ENCODE measurements around the gene SCARB1.

The SCARB1 gene

DNA sequence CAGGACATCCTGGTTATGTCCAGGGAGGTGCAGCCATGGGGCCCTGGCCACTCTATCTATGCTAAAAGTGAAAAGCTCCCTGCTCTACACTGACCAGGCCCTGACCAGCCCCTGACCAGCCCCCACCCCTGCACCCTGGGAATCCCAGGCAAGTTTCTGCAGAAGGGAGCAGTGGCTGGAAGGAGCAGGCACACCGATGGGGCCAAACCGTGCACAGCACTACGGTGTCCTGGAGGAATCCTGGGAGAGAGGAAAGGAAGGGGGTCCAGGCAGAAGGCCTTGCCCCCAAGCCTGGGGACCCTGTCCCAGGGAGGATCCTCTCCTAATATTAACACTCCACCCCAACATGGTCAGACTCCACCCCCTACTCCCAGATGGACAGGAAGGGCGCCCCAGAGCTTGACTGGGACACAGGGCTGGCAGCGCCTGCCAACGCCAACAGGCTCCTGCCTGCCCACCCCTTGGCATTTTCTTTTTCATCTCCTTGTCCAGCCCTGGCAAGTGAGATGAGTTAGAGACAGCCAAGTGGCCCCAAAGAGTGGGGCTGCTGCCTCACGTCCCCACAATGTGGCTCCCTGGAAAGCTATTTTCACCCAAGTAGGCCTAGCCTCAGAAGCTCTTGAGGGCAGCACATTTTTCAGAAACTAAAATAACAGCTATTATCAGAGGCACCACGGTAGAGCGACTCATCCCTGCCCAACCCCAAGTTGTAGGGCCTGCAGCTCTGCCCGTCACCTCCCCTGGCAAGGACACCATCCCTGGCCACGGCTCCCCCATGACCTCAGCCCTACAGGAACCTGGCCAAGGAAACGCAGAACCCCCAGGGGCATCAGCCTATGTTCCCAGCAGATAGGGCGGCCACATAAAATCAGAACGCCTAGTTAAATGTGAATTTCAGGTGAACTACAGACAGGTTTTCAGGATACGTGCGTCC is 82.6 kb downstream of the SCARB1 start:
- intact Hi-C loops (cut with DNase I), result no loop called here
- peak in 1 of 10 donors; percentile 60 for DNase-seq

DNA sequence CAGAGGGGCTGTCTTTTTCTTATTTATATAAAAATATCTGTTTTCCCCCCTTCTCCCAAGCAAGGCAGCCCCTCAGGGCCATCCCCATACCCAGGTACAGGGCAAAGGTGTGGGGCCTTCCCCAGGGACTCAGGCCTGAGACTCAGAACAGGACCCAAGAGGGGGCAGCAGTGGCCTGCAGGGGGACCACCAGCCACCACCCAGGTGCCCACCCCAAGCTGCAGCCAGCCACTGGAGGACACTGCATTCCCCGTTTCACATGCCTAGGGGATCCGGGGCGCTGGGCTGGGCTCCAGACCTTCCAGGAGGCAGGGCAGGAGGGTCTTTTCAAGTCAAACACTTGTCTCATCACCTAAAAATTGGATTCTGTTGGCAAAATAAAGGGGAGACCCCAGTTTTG is 83.3 kb downstream of the SCARB1 start:
- DNase-seq, result peak in 1 of 10 donors; percentile 59
- intact Hi-C loops (cut with DNase I), result no loop called here

DNA sequence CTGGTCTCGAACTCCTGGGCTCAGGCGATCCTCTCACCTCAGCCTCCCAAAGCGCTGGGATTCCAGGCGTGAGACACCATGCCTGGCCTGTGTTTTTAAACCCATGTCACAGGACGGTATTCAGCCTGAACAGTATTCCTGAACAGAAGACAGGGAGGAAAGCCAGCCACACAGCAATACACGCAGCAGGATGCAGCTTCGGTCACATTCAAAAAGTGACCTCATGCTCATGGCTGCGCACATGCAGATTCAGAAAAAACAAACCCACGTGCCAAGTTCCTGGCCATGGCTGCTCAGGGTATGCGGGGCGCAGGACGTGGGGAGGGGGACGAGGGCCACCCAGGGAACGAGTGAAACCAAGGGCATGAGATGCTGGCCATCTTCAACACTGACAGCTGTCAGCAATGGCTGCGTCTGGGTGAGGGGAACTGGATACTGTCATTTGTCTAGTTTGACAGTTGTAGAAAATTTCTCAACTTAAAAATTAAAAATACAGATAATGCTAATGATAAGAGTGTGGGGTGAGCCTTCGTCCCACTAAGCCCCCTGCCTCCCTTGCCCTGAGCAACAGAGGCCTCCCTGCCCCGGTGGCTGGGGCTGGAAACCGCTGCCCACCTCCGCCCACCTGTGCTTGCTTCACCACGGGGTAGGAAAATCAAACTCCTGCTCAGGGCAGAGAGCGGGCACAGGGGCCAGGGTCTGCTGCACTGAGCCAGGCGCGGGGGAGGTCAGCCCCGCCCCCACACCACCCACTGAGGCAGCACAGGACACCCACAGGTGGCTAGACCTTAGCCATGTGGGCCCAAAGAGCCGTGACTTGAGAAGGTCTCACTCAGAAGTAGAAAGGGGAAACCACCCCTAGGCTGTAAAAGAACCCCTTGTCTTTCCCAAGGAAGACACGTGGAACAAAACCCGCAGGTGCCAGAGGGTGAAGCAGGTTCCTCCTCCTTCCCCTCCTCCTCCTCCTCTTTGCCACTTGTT is 84.2 kb downstream of the SCARB1 start:
- DNase-seq, result peak in 2 of 10 donors; percentile 56 to 60
- intact Hi-C loops (cut with DNase I), result loop anchor here (10.0 kb wide), 1 partner anchor 125 kb away; no protein-coding TSS in a partner anchor

DNA sequence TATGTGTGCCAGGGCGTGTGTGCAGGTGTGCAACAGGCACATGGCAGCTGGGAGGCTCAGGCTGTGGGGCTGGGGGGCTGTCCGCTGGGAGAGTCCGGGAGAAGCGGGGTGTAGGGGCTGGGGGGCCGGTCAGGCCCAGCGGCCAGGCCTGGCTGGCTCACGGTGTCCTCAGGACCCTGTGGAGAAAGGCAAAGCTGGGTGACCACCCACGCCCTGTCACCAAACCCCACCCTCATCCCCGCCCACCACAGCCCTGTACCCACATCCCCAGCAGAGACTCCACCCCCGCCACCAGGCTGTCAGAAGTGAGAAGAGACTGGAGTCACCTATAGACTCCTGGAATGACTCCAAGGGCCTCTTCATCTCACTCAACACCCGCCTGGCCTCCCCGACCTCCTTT is 85.3 kb downstream of the SCARB1 start:
- DNase-seq, result peak in 1 of 10 donors; percentile 44
- intact Hi-C loops (cut with DNase I), result loop anchor here (10.0 kb wide), 1 partner anchor 126 kb away; no protein-coding TSS in a partner anchor

DNA sequence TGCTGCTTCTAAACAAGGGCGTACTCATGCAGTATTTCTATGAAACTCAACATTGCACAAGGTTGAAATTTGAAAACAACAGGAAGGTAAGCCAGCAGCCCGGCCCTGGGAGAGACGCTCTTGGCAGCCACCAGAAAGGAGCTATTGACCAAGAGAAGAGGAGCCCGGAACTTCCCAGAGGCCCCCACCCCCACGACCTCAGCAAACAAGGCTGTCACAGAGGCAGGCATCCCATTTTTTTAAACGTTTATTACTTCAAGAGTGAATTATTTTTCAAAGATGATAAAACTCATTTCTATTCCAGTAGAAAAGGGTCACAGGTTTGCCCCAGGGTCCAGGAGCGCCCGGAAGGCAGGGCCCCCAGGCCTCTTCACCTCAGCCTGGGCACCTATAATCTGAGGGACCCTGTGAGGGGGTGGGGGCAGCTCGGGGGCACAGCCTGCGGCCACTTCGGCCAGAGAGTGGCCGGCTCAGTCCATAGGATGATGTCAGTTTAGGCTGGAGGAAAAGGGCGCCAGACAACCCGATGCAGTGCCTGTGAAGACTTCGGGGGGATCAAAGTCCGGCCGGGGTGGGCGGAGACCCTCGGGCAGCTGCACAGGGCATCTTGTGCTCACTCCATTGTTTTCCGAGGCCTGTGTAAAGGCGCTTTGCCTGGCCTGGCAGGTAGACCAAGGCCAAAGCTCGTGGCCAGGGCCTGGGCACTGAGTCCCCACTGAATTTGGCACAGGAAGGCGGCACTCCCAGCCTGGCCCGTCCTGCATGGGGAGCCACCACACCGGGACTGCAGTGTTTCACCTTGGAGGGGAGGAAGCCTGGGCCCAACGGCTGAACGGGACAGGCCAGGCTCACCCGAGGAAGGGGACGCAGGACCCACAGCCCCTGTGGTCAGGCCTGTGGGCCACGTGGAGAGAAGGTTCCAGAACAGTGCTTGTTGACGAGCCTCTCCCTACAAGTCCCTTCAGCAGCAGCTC is 86.0 kb downstream of the SCARB1 start:
- intact Hi-C loops (cut with DNase I), result loop anchor here (10.0 kb wide), 1 partner anchor 127 kb away; no protein-coding TSS in a partner anchor
- DNase-seq, result peak in 1 of 10 donors; percentile 72

DNA sequence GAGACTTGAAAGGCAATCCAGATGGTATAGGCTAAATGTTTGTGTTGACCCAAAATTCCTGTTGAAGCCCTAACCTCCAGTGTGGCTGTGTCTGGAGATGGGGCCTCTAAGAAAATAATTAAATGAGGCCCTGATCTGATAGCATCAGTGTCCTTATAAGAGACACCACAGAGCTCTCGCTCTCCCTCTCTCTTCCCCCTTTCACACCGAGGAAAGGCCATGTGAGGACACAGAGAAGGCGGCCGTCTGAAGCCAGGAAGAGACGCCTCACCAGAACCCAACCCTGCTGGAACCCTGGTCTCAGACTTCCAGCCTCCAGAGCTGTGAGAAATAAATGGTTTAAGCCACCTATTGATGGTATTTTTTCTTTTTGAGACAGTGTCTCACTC is 87.5 kb downstream of the SCARB1 start:
- DNase-seq, result no peak
- intact Hi-C loops (cut with DNase I), result loop anchor here (10.0 kb wide), 1 partner anchor 129 kb away; no protein-coding TSS in a partner anchor

DNA sequence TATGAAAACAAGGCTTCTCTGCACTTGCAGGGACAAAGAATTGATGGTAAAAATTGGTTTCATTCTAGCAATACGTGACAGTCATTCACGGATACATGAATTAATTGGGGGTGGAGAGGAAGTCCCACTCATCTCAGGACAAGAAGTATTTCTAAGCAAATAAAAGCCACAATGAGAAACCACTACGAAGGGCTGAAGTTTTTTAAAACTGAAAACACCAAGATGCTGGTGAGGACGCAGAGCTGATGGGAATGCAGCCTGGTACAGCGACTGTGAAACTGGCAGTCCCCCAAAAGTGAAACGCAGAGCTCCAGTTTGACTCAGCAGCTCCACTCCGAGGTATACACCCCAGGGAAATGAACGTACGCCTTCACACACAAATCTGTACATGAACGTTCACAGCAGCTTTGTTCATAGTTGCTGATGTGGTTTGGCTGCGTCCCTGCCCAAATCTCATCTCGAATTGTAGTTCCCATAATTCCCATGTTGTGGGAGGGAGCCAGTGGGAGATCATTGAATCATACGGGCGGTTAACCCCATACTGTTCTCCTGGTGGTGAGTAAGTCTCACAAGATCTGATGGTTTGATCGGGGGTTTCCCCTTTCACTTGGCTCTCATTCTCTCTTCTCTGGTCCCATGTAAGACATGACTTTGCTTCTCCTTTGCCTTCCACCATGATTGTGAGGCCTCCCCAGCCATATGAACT is 89.0 kb downstream of the SCARB1 start:
- intact Hi-C loops (cut with DNase I), result loop anchor here (5.0 to 10.0 kb wide), 3 partner anchors 130 to 737 kb away; no protein-coding TSS in a partner anchor
- peak; percentile 52 to 94 (median 68) for DNase-seq

DNA sequence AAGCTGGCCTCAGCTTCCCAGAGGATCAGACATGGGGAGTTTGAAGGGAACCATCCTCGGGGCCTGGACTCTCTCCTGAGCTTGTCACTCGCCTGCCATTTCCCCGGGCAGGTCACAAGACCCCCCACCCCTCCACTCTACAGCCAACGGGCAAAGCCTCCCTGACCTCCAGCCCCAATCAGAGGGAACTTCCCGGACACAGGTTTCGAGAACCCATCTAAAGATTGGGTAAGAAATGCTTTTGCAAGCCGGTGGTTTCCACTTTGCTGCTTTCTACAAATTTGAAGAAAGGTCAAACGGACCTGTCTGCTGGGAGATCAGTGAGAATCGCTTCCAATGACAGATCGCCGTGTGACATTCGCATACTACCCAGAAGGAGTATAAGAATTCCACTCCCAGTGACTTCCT is 89.6 kb downstream of the SCARB1 start:
- DNase-seq, result peak in 1 of 10 donors; percentile 62
- intact Hi-C loops (cut with DNase I), result loop anchor here (5.0 to 10.0 kb wide), 3 partner anchors 131 to 737 kb away; no protein-coding TSS in a partner anchor

DNA sequence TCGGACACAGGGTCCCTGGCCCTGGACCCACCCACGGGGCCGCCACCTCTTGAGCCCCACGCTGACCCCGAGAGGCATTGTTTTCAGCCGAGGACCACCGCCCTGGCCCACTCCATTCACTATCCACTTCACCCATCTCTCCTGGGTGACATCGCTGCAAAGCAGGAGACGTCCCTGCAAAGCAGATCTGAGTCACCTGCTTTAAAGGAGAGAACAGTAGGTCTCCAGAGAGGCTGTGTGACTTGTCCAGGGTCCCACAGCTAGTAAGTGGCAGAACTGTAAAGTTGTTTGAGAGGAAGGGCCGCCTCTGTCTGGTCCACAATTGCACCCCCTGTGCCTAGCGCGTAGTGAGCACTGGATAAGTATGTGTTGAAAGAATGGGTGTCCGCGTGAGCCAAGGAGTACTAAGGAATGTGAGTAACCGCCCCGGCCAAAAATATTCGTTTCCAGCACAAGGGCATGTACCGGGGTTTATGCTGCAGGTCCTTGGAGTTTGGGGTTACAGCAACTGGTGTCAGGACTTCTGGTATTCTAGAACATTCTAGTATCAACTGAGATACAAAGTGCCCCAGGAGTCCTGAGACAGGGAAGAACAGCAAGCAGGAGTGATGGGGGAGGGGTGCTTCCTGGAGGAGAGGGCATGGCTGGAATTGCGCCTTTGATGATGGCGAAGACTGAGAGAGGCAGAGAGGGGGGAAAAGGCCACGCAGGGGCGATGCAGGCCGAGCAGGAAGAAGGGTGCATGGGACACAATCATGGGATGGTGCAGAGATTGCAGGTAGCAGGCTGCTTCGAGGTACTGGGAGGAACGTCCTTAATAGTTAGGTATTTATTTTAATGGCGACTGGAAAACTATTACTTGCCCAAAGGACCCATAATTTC is 91.1 kb downstream of the SCARB1 start:
- DNase-seq, result no peak
- intact Hi-C loops (cut with DNase I), result loop anchor here (5.0 to 10.0 kb wide), 3 partner anchors 132 to 735 kb away; no protein-coding TSS in a partner anchor

DNA sequence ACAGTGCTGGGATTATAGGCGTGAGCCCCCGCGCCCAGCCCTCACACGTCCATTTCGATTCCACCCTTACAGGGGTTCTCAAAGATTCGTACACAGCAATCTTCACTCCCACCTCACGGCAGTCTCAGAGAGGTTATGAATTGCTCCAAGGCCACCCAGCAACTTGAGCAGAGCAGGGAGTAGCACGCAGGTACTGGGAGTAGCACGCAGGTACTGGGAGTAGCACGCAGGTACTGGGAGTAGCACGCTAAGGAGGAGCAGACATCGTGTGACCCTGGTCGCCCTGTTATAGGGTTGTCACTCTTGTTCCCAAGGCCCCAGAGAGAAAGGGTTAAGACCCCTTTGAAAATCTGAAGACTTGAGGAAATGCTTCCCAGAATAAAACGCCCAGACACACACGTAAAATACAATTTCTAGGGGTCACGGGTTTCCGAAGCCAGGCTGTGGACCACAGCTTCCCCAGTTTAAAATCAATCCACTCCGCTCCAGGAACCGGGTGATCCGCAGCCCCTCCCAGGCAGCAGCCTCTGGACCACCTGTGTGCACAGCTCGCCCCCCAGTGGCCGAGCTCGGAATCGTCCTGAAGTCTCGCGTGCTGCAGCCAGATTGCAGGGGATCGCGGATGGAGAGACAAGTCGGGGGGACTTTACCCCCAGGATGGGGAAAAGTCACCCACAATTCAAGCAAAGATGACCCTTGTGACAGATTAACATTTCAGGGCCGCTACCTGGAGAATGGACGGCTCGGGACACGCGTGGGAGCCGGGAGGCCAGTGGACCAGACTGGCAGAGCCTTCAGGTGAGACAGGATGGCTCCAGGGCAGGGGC is 92.0 kb downstream of the SCARB1 start:
- intact Hi-C loops (cut with DNase I), result loop anchor here (5.0 to 10.0 kb wide), 3 partner anchors 133 to 734 kb away; no protein-coding TSS in a partner anchor

DNA sequence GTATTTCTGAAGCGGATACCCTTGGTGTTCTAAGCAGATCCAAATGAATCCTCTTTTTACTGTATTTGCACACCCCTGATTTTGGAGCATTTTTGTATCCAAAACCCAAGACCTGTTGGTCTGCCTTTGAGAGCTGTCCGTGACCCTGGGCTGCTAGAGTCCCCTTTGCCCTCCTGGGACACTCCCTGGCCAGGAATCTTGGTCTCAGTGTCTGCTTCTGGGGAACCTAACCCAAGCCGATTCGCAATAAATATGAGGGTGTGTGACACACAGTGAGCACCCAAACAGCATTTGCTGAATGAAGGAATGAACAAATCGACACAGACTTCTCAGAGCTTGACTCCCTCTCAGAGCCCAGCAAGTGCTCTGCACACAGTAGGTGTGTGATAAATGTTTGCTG is 92.9 kb downstream of the SCARB1 start:
- intact Hi-C loops (cut with DNase I), result loop anchor here (5.0 to 10.0 kb wide), 3 partner anchors 134 to 733 kb away; no protein-coding TSS in a partner anchor

More for the DNA sequence above, 92.0 kb downstream of the SCARB1 start:
- peak; percentile 79 to 98 (median 92) for DNase-seq

DNA sequence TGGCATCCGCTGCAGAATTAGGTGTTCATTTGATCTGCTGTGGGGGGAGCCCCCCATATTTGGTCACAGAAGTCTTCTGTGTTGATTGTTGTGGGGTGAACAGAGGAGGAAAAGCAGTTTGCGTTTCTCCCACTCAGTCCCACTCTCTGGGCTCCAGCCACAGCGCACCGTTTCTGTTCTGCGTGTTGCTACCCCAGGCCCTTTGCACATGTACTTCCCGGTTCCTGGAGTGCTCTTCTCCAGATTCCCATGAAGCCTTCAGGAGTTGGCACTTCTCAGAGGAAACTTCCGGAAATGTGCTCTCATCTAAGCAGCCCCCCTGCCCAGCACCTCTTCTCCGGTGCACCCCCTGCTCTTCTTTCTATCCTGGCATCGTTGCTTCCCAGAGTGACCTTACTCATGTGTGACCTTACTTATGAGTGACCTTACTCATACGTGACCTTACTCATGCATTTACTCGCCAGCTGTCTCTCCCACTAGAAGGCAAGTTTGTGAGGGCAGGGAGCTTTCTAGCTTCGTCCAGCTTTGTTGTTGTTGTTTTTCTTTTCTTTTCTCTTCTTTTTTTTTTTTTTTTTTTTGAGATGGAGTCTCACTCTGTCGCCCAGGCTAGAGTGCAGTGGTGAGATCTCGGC is 93.7 kb downstream of the SCARB1 start:
- DNase-seq, result no peak
- intact Hi-C loops (cut with DNase I), result loop anchor here (5.0 to 10.0 kb wide), 5 partner anchors 135 to 733 kb away; no protein-coding TSS in a partner anchor

More for the DNA sequence above, 92.9 kb downstream of the SCARB1 start:
- DNase-seq, result no peak

DNA sequence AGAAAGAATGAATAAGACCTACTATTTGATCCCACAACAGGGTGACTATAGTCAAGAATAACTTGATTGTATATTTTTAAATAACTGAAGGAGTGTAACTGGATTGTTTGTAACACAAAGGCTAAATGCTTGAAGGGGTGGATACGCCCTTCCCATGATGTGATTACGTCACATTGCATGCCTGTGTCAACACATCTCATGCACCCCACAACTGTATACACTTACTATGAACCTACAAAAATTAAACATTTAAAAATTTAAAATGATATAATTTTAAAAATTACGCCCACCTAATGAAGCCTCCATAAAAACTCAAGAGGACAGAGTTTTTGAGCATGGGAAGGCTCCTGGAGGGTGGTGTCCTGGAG is 94.5 kb downstream of the SCARB1 start:
- intact Hi-C loops (cut with DNase I), result loop anchor here (5.0 to 10.0 kb wide), 2 partner anchors 424 to 717 kb away; no protein-coding TSS in a partner anchor
- no peak for DNase-seq

DNA sequence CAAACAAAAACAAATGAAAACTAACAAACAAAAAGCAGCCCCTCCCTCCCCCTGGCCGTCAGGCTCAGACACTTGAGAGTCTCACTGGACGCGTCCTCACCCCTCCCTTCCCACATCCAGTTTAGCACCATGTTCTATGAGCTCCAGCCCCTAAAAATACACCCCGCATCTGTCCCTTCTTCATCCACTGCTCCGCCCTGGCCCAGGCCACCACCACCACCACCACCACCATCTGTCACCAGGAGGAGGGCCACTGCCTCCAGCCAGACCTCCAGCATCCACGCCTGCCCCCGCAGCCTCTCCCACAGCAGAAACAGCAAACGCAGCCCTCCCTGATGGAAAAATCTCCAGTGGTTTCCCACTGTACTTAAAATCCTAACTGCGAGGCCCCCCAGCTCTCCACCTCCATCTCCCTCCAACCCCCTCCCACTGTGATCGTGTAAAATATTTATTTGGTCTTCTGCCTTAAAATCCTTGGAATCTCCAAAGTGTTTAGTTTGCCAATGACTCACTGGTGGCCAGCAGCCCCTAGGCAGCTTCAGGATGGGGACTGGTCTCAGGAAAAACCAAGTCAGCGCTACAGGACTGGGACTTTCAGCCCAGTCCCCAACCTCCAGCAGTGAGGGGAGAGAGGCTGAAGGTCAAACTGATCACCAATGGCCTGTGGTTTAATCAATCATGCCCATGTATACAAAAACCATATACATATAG is 95.1 kb downstream of the SCARB1 start:
- DNase-seq, result no peak
- intact Hi-C loops (cut with DNase I), result loop anchor here (5.0 to 10.0 kb wide), 2 partner anchors 424 to 716 kb away; no protein-coding TSS in a partner anchor
